CD4-positive, alpha-beta T cell (primary cell): ENCODE measurements around the gene PODN. TPM values are rescaled to one million over a fixed set of nuclear protein-coding genes. Genes with fewer than 3 reads are reported as not detected.

ENCODE experiments used
- ATAC-seq: fragments of 200-7000 bp; cut with Tn5 transposase; one replicate; pipeline ENCODE4 v1.10.0; 2022; ENCODE audit warnings: mild to moderate bottlenecking; ENCODE audit not compliant: poor library complexity
- CTCF ChIA-PET: fragments of 350-600 bp; sonication (Branson Sonifier 250); formaldehyde crosslinking; loops from one replicate; lab custom pipeline; 2021; ENCODE audit warnings: antibody characterized with exemption, inconsistent platforms; lab: Charles Lee
- POLR2A ChIA-PET: fragments of 350-600 bp; sonication (Branson Sonifier 250); formaldehyde crosslinking; loops from one replicate; lab custom pipeline; 2021; ENCODE audit warnings: antibody characterized with exemption, inconsistent platforms; lab: Charles Lee
- DNase-seq, 14 experiments: peaks; one replicate each; pipeline ENCODE4 v3.0.0-alpha.2; 2013 to 2020; ENCODE audit warnings: mixed read lengths in 2 of 14
- H3K27ac ChIP-seq, 2 donors: one replicate each; pipeline versions ENCODE4 v1.5.1 to v1.7.0; 2013; ENCODE audit warnings: low read length in 2 of 2, low read depth in 1 of 2, mild to moderate bottlenecking in 1 of 2
- H3K27me3 ChIP-seq, 2 experiments: 1 replicate in 1 of 2; 2 replicates in 1 of 2; pipeline versions ENCODE4 v1.6.1 to v1.7.0; 2013; ENCODE audit warnings: low read length in 2 of 2, control low read depth in 1 of 2, mild to moderate bottlenecking in 1 of 2, moderate library complexity in 1 of 2; ENCODE audit not compliant: insufficient read depth in 2 of 2, control insufficient read depth in 1 of 2
- H3K36me3 ChIP-seq: one replicate; pipeline ENCODE4 v1.6.1; 2013; ENCODE audit warnings: low read length, control low read depth; ENCODE audit not compliant: insufficient read depth
- H3K4me1 ChIP-seq: one replicate; pipeline ENCODE4 v1.6.1; 2013; ENCODE audit warnings: low read length, control low read depth; ENCODE audit not compliant: insufficient read depth
- H3K4me3 ChIP-seq: one replicate; pipeline ENCODE4 v1.5.1; 2013; ENCODE audit warnings: mild to moderate bottlenecking, low read length, moderate library complexity
- H3K9me3 ChIP-seq, 2 experiments: 1 replicate in 1 of 2; 2 replicates in 1 of 2; pipeline versions ENCODE4 v1.6.1 to v1.7.0; 2013; ENCODE audit warnings: low read length in 2 of 2, mild to moderate bottlenecking in 2 of 2, control low read depth in 1 of 2, moderate library complexity in 1 of 2; ENCODE audit not compliant: control insufficient read depth in 1 of 2, insufficient read depth in 1 of 2
- H3K27ac Mint-ChIP-seq: one replicate; pipeline ENCODE4 v1.8.0; 2020; ENCODE audit warnings: mixed read lengths
- H3K27me3 Mint-ChIP-seq: one replicate; pipeline ENCODE4 v1.8.0; 2021; ENCODE audit warnings: mixed read lengths
- H3K36me3 Mint-ChIP-seq: one replicate; pipeline ENCODE4 v1.8.0; 2021; ENCODE audit warnings: low read depth, mixed read lengths
- H3K4me1 Mint-ChIP-seq: one replicate; pipeline ENCODE4 v1.8.0; 2021; ENCODE audit warnings: low read depth, mixed read lengths
- H3K4me3 Mint-ChIP-seq: one replicate; pipeline ENCODE4 v1.8.0; 2020; ENCODE audit warnings: mild to moderate bottlenecking, mixed read lengths
- H3K9me3 Mint-ChIP-seq: one replicate; pipeline ENCODE4 v1.8.0; 2020; ENCODE audit warnings: mixed read lengths
- CTCF ChIP-seq: fragments of 200-600 bp; IDR thresholded peaks from one replicate; pipeline ENCODE4 v1.8.0; 2022; ENCODE audit warnings: antibody characterized with exemption, mild to moderate bottlenecking
- intact Hi-C, 2 experiments: fragments of 100-400 bp; cut with DNase I in 1 of 2; cut with micrococcal nuclease in 1 of 2; formaldehyde crosslinking; loops; one replicate each; pipeline versions ENCODE4 v1.15.1 to v1.9.0; 2023 to 2025; cut with DNase I, micrococcal nuclease
- total RNA-seq, 174 experiments: library from RNA in 2 of 174; stranded (reverse) in 2 of 174; gene quantifications; one replicate each; pipeline ENCODE4 v1.2.3 and lab custom pipeline; 2021 to 2026

The PODN gene
- total RNA-seq, 2 experiments from 2014 or later, result not detected

GRCh38 chr1:53078333-53079101 is 16.5 kb downstream of the PODN start:
- ATAC-seq, result no peak
- ChIA-PET POLR2A (no interaction called here), CTCF (no interaction called here)
- intact Hi-C loops, result no loop called here
- H3K4me1 Mint-ChIP-seq, result no peaks in the 10 kb centered on the region
- no peaks in the 10 kb centered on the region for H3K27me3 ChIP-seq
- no peak overlapping the region for H3K4me3 Mint-ChIP-seq
- no peak for DNase-seq
- no peaks in the 10 kb centered on the region for H3K36me3 ChIP-seq
- H3K27me3 Mint-ChIP-seq, result no peaks in the 10 kb centered on the region
- no peaks in the 10 kb centered on the region for H3K4me1 ChIP-seq
- no peaks in the 10 kb centered on the region for H3K36me3 Mint-ChIP-seq
- peaks cover 0 to 10% of the 10 kb centered on the region in 2 experiments for H3K9me3 ChIP-seq
- H3K4me3 ChIP-seq, result no peak overlapping the region
- H3K9me3 Mint-ChIP-seq, result no peaks in the 10 kb centered on the region
- H3K27ac ChIP-seq, result no peak overlapping the region
- H3K27ac Mint-ChIP-seq, result no peak overlapping the region
- no peak for TF ChIP-seq CTCF

DNA sequence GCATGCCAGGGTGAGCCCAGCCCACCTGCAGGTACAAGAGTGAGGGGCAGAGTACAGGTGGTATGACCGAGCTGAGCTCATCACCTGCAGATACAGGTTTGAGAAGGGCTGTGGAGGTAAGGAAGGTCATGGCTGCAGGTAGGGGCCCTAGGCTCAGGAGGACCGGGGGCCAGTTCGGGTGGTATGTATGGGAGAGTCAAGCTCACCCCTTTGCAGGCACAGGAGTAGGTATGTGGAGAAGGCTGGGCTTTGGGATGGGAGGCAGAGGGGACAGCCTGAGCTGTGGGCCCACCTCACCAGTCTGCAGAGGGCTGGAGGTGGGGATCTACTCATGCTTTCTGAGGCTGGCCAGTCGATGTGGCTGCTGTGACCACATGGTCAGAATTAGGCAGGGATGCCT is 17.2 kb downstream of the PODN start:
- CTCF ChIA-PET, result no interaction called here
- POLR2A ChIA-PET, result no interaction called here
- H3K9me3 ChIP-seq, result peaks cover 0 to 10% of the 10 kb centered on the region in 2 experiments
- Mint-ChIP-seq H3K36me3 (no peaks in the 10 kb centered on the region), H3K9me3 (no peaks in the 10 kb centered on the region), H3K4me1 (no peaks in the 10 kb centered on the region), H3K27ac (no peak overlapping the region), H3K27me3 (no peaks in the 10 kb centered on the region), H3K4me3 (no peak overlapping the region)
- no peak for DNase-seq
- no peak overlapping the region for H3K27ac ChIP-seq
- H3K4me1 ChIP-seq, result no peaks in the 10 kb centered on the region
- H3K4me3 ChIP-seq, result no peak overlapping the region
- no peak for ATAC-seq
- TF ChIP-seq CTCF, result no peak
- no peaks in the 10 kb centered on the region for H3K27me3 ChIP-seq
- intact Hi-C loops, result no loop called here
- no peaks in the 10 kb centered on the region for H3K36me3 ChIP-seq

DNA sequence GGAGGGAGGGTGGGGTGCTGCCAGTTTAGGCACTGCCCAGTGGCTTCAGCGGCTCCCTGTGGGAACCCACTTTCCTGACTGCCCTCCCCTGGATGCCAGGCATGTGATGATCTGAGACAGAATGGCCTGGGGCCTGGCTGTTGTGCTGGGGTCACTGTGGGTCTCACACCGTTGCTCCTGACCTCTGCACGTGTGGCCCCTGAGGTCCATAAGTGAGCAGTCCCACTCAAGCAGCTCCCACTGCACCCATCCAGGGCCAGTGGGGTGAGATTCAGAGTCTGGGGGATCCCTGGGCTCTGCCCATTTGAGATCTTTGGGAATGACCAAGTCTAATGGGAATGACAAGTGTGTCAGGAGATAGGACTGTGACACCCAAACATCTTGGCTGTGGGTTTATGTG is 18.0 kb downstream of the PODN start:
- intact Hi-C loops, result no loop called here
- no peaks in the 10 kb centered on the region for H3K27me3 ChIP-seq
- Mint-ChIP-seq H3K4me1 (no peaks in the 10 kb centered on the region), H3K9me3 (no peaks in the 10 kb centered on the region), H3K27ac (no peak overlapping the region), H3K4me3 (no peak overlapping the region), H3K36me3 (no peaks in the 10 kb centered on the region), H3K27me3 (no peaks in the 10 kb centered on the region)
- no peak overlapping the region for H3K27ac ChIP-seq
- H3K4me3 ChIP-seq, result no peak overlapping the region
- H3K36me3 ChIP-seq, result no peaks in the 10 kb centered on the region
- POLR2A ChIA-PET, result no interaction called here
- TF ChIP-seq CTCF, result no peak
- ATAC-seq, result no peak
- CTCF ChIA-PET, result no interaction called here
- H3K9me3 ChIP-seq, result peaks cover 0 to 10% of the 10 kb centered on the region in 2 experiments
- no peak for DNase-seq
- no peaks in the 10 kb centered on the region for H3K4me1 ChIP-seq
